CD8-positive, alpha-beta memory T cell (primary cell): ENCODE measurements around the gene PRDM16. TPM values are rescaled to one million over a fixed set of nuclear protein-coding genes. Genes with fewer than 3 reads are reported as not detected.

Experiments used
- CTCF ChIA-PET: fragments of 350-600 bp; sonication (Branson Sonifier 250); formaldehyde crosslinking; loops from one replicate; lab custom pipeline; 2021; ENCODE audit warnings: antibody characterized with exemption; lab: Charles Lee
- POLR2A ChIA-PET: fragments of 350-600 bp; sonication (Branson Sonifier 250); formaldehyde crosslinking; loops from one replicate; lab custom pipeline; 2021; ENCODE audit warnings: antibody characterized with exemption; lab: Charles Lee
- DNase-seq, 5 donors: peaks; one replicate each; pipeline versions ENCODE4 v3.0.0 to v3.0.0-alpha.2; 2020 to 2022; ENCODE audit warnings: mixed read lengths in 1 of 5
- H3K27ac ChIP-seq: one replicate; pipeline ENCODE4 v1.7.0; 2013; ENCODE audit warnings: low read depth, mild to moderate bottlenecking, low read length, moderate library complexity
- H3K27me3 ChIP-seq: 2 replicates; pipeline ENCODE4 v1.7.0; 2013; ENCODE audit warnings: low read length, mild to moderate bottlenecking; ENCODE audit not compliant: insufficient read depth, poor library complexity, severe bottlenecking
- H3K36me3 ChIP-seq: 2 replicates; pipeline ENCODE4 v1.7.0; 2013; ENCODE audit warnings: mild to moderate bottlenecking, low read length, moderate library complexity; ENCODE audit not compliant: insufficient read depth
- H3K4me1 ChIP-seq: 2 replicates; pipeline ENCODE4 v1.7.0; 2013; ENCODE audit warnings: mild to moderate bottlenecking, low read length, moderate library complexity; ENCODE audit not compliant: insufficient read depth
- H3K4me3 ChIP-seq: 2 replicates; pipeline ENCODE4 v1.7.0; 2013; ENCODE audit warnings: mild to moderate bottlenecking, low read length
- H3K9me3 ChIP-seq: 2 replicates; pipeline ENCODE4 v1.7.0; 2013; ENCODE audit warnings: mild to moderate bottlenecking, low read length
- H3K27ac Mint-ChIP-seq, 8 donors: one replicate each; pipeline ENCODE4 v1.8.0; 2020 to 2021; ENCODE audit warnings: mixed read lengths in 8 of 8, mild to moderate bottlenecking in 6 of 8, inconsistent platforms in 3 of 8, moderate library complexity in 3 of 8
- H3K27me3 Mint-ChIP-seq, 2 donors: one replicate each; pipeline ENCODE4 v1.8.0; 2020 to 2021; ENCODE audit warnings: mixed read lengths in 2 of 2, mild to moderate bottlenecking in 1 of 2, moderate library complexity in 1 of 2
- H3K36me3 Mint-ChIP-seq, 3 donors: one replicate each; pipeline ENCODE4 v1.8.0; 2020 to 2021; ENCODE audit warnings: mixed read lengths in 3 of 3, inconsistent platforms in 1 of 3, mild to moderate bottlenecking in 1 of 3
- H3K4me1 Mint-ChIP-seq, 3 donors: one replicate each; pipeline ENCODE4 v1.8.0; 2020 to 2021; ENCODE audit warnings: mixed read lengths in 3 of 3, inconsistent platforms in 1 of 3, mild to moderate bottlenecking in 1 of 3
- H3K4me3 Mint-ChIP-seq, 7 donors: one replicate each; pipeline ENCODE4 v1.8.0; 2020 to 2021; ENCODE audit warnings: mixed read lengths in 7 of 7, mild to moderate bottlenecking in 6 of 7, moderate library complexity in 4 of 7, inconsistent platforms in 2 of 7
- H3K9me3 Mint-ChIP-seq, 5 donors: one replicate each; pipeline ENCODE4 v1.8.0; 2020 to 2022; ENCODE audit warnings: mixed read lengths in 5 of 5, mild to moderate bottlenecking in 3 of 5, moderate library complexity in 2 of 5, inconsistent platforms in 1 of 5
- polyA plus RNA-seq: library from polyadenylated mRNA; unstranded; fragments of 300-500 nt; fragmentation: Illumina TruSeq; gene quantifications from one replicate; pipeline ENCODE4 v1.2.3, GENCODE V29; 2021
- total RNA-seq, 2 experiments: library from RNA; stranded (reverse); gene quantifications; one replicate each; pipeline ENCODE4 v1.2.3, GENCODE V29; 2021

Gene PRDM16
- total and polyA plus RNA-seq, 3 experiments from 2014 or later: not detected

DNA sequence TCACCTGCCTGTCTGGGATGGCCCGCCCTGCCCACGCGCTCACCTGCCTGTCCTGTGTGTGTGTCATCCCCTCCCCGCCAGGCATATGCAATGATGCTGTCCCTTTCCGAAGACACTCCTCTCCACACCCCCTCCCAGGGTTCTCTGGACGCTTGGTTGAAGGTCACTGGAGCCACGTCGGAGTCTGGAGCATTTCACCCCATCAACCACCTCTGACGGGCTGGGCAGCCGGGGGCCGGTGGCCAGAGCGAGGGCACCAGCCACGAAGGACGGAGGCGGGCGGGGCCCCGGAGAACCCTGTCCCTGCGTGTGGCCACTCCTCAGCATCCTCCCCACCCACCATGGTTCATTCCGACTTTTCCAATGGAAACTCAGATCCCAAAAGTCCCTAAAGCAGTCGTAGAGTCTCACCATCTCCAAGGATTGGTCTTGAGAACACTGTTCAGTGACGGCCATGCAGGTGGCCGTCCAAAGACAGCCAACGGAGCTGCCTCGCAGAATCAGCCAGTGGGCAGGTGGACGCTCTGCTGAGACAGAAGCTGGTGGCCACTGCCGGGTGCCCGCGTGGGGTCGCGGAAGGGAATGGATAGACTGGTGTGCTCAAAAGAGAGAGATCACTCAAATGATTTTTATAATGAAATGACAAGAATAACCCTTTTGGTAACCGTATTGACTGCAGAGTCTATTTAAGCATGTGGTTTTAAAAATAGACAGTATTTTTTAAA is 364.8 kb downstream of the PRDM16 start:
- H3K27me3 Mint-ChIP-seq: no peaks in the 10 kb centered on the region
- Histone ChIP-seq H3K9me3 (no peaks in the 10 kb centered on the region), H3K27me3 (no peaks in the 10 kb centered on the region), H3K4me3 (no peak overlapping the region), H3K4me1 (no peaks in the 10 kb centered on the region), H3K27ac (no peak overlapping the region), H3K36me3 (no peaks in the 10 kb centered on the region)
- H3K4me1 Mint-ChIP-seq: no peaks in the 10 kb centered on the region
- ChIA-PET CTCF (no interaction called here), POLR2A (no interaction called here)
- H3K9me3 Mint-ChIP-seq: no peaks in the 10 kb centered on the region
- DNase-seq: peak in 1 of 5 donors; percentile 39
- H3K36me3 Mint-ChIP-seq: no peaks in the 10 kb centered on the region
- no peak overlapping the region for H3K27ac Mint-ChIP-seq
- no peak overlapping the region for H3K4me3 Mint-ChIP-seq

DNA sequence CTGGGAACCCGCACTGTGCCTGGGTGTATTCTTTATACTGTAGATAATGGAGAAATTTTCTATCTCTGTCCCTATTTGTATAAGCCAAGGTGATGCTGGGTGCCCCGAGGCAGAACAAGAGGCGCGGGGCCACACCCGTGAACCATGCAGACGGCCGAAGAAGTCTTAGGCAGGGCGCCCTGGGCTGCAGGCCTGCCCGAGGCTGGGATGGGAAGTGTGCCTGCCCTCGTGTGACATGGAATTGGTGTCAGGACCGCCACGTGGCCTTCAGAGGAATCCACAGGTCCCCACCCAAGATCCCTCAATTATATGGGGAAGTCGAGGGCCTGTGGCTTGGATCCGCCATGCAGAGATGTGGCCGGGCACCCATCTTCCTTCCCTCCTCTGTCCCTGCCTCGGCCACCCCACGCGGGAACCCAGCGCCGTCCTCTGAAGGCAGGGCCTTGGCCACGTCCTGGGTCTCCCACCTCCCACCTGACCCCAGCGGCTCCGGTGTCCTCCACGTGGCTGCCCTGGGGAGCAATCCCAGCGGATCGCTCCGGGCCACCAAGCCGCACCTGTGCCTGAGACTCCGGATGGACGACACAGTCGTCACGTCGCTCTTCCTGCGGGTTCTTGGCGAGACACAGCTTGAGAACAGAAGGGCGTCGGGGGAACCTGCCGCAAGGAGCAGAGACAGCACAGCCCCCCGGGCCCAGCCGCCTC is 365.6 kb downstream of the PRDM16 start:
- DNase-seq: peak in 1 of 5 donors; percentile 42
- ChIA-PET POLR2A (no interaction called here), CTCF (no interaction called here)
- Histone ChIP-seq H3K9me3 (no peaks in the 10 kb centered on the region), H3K27ac (no peak overlapping the region), H3K36me3 (no peaks in the 10 kb centered on the region), H3K4me1 (no peaks in the 10 kb centered on the region), H3K4me3 (no peak overlapping the region), H3K27me3 (no peaks in the 10 kb centered on the region)
- Mint-ChIP-seq H3K27ac (no peak overlapping the region), H3K27me3 (no peaks in the 10 kb centered on the region), H3K4me1 (no peaks in the 10 kb centered on the region), H3K4me3 (no peak overlapping the region), H3K36me3 (no peaks in the 10 kb centered on the region), H3K9me3 (no peaks in the 10 kb centered on the region)

DNA sequence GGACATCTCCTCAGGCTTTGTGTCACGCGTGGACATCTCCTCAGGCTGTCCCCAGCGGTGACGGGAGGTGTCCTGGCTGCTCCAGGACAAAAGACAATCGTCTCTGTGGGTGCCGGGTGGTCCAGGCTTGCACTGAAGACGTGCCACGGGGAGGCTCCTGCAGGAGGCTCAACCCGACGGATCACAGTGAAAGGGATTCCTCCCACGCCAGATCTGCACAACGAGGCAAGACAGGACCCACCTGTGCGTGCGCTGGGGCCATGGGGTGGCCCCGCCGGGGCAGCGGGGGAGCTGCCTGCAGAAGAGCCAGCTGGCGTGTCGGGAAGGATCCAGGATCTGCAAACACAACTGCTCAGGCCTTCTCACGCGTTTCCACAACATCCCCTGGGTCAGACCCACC is 366.7 kb downstream of the PRDM16 start:
- no peak overlapping the region for H3K4me3 ChIP-seq
- H3K27me3 Mint-ChIP-seq: peaks cover 0 to 2% of the 10 kb centered on the region in 2 donors
- H3K4me3 Mint-ChIP-seq: no peak overlapping the region
- no peak overlapping the region for H3K27ac ChIP-seq
- H3K27ac Mint-ChIP-seq: no peak overlapping the region
- peak in 1 of 5 donors; percentile 30 for DNase-seq
- ChIA-PET POLR2A (no interaction called here), CTCF (no interaction called here)
- no peaks in the 10 kb centered on the region for H3K27me3 ChIP-seq
- H3K36me3 Mint-ChIP-seq: no peaks in the 10 kb centered on the region
- no peaks in the 10 kb centered on the region for H3K36me3 ChIP-seq
- H3K4me1 ChIP-seq: no peaks in the 10 kb centered on the region
- no peaks in the 10 kb centered on the region for H3K4me1 Mint-ChIP-seq
- H3K9me3 ChIP-seq: no peaks in the 10 kb centered on the region
- H3K9me3 Mint-ChIP-seq: no peaks in the 10 kb centered on the region

DNA sequence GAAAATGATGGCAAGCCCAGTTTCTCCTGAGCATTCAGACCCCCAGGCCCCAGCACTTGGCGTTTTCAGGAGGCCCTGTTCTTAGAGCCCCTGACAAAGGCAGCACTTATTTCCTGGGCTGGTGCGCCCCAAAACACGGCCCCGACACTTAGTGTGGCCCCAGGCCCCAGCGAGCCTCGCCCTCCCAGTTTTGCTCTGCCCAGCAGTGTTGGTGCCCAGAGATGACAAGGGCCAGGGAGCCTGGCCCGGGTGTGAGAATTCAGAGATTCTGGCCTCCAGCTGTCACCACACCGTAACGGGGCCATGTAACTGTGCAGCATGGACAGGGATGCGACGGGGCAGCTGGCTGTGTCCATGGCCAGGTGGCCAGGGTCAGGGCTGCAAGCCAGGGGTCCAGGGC is 367.4 kb downstream of the PRDM16 start:
- H3K27me3 Mint-ChIP-seq: peaks cover 2 to 4% of the 10 kb centered on the region in 2 donors
- no peaks in the 10 kb centered on the region for H3K9me3 Mint-ChIP-seq
- Histone ChIP-seq H3K4me1 (no peaks in the 10 kb centered on the region), H3K27me3 (no peaks in the 10 kb centered on the region), H3K36me3 (no peaks in the 10 kb centered on the region), H3K9me3 (no peaks in the 10 kb centered on the region), H3K27ac (no peak overlapping the region), H3K4me3 (no peak overlapping the region)
- H3K4me1 Mint-ChIP-seq: no peaks in the 10 kb centered on the region
- POLR2A ChIA-PET: no interaction called here
- no peak overlapping the region for H3K4me3 Mint-ChIP-seq
- CTCF ChIA-PET: no interaction called here
- no peak overlapping the region for H3K27ac Mint-ChIP-seq
- DNase-seq: peak in 1 of 5 donors; percentile 34
- no peaks in the 10 kb centered on the region for H3K36me3 Mint-ChIP-seq

DNA sequence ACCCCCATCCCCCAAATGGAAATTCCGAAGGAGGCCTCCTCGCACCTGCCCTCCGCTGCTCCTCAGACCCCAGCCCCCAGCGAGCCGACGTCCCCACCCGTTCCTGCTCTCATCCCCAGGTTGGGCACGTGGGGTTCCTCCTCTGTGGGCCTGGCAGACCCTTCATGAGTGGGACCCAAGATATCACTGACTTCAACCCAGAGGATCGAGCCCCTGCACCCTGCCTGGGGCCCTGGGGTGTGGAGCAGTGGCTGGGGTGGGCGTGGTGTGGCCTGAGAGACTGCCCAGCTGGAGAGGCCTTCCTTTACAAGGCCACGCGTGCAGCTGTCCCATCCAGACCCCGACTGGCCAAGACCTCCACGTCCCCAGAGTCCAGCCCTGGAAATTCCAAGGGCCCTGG is 367.9 kb downstream of the PRDM16 start:
- Histone ChIP-seq H3K36me3 (no peaks in the 10 kb centered on the region), H3K4me1 (no peaks in the 10 kb centered on the region), H3K4me3 (no peak overlapping the region), H3K27me3 (no peaks in the 10 kb centered on the region), H3K9me3 (no peaks in the 10 kb centered on the region), H3K27ac (no peak overlapping the region)
- DNase-seq: peak in 1 of 5 donors; percentile 32
- H3K36me3 Mint-ChIP-seq: no peaks in the 10 kb centered on the region
- no peak overlapping the region for H3K27ac Mint-ChIP-seq
- no peak overlapping the region for H3K4me3 Mint-ChIP-seq
- peaks cover 2 to 7% of the 10 kb centered on the region in 2 donors for H3K27me3 Mint-ChIP-seq
- H3K9me3 Mint-ChIP-seq: no peaks in the 10 kb centered on the region
- POLR2A ChIA-PET: no interaction called here
- CTCF ChIA-PET: no interaction called here
- H3K4me1 Mint-ChIP-seq: no peaks in the 10 kb centered on the region

DNA sequence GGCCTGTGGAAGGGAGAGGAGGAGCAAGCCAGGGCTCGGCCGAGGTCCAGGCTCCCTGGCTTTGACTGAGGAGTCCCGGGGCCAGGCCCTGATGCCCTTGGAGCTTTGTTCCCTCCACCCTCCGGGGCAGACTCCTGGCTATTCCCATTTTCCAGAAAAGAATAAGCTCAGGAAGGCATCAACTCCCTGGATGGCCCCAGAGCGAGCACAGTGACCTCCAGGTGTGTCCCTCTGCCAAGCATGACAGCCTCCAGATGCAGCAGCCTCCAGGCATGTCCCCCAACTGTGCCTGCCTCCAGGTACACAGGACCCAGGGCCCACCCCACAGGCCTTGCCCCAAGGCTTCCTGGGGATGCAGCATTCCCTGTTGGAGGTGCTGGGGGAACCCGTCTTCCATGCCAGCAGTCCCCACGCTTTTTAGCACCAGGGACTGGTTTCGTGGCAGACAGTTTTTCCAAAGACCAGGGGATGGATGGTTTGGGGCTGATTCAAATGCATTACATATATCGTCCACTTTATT is 369.7 kb downstream of the PRDM16 start:
- no peaks in the 10 kb centered on the region for H3K4me1 ChIP-seq
- H3K36me3 ChIP-seq: no peaks in the 10 kb centered on the region
- H3K27me3 Mint-ChIP-seq: peaks cover 4 to 13% of the 10 kb centered on the region in 2 donors
- DNase-seq: peak in 1 of 5 donors; percentile 43
- no peak overlapping the region for H3K27ac ChIP-seq
- no peaks in the 10 kb centered on the region for H3K9me3 ChIP-seq
- H3K27ac Mint-ChIP-seq: peak overlapping the region in 1 of 8 donors; percentile 6
- H3K9me3 Mint-ChIP-seq: no peaks in the 10 kb centered on the region
- no peaks in the 10 kb centered on the region for H3K36me3 Mint-ChIP-seq
- H3K4me1 Mint-ChIP-seq: no peaks in the 10 kb centered on the region
- no peaks in the 10 kb centered on the region for H3K27me3 ChIP-seq
- no peak overlapping the region for H3K4me3 ChIP-seq
- ChIA-PET CTCF (no interaction called here), POLR2A (no interaction called here)
- no peak overlapping the region for H3K4me3 Mint-ChIP-seq

DNA sequence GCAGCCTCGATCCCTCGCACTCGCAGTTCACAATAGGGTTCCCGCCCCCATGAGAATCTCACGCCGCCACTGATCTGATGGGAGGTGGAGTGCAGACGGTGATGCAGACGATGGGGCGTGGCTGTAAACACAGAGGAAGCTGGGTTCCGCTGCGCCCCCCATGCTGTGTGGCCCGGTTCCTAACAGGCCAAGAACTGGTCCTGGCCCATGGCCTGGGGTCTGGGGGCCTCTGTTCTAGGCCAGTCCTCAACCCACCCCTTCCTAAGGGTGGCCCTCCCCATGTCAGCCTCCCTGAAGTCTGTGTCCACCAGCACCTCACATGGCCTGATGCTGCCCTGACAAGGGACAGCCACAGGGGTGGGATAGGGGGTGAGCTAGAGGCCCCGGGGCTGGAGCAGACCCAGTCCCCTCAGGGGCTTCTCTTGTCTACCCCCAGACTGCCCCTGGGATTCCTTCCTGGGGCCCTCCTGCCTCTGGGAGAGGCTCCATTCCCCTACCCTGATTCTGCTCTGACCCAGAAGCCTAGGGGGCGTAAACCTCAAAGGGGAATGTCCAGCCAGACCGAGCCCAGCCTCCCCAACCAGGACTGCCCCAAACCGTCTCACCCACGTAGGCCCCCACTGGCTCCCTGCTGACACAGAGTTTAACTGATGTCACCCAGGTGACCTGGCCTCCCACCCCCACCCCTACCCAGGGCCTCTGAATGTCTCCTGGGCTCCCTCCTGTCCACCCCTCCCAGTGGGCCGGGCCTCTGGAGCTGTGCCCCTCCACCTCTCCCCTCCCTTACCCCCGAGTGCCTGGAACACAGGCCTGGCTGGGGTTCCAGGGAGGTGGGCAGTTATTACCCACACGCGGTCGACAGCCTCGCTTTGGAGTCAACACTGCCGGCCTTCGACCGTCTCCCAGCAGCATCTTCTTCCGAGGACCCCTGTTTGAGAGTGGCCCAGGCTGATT is 370.6 kb downstream of the PRDM16 start:
- Mint-ChIP-seq H3K27me3 (peaks cover 7 to 13% of the 10 kb centered on the region in 2 donors), H3K36me3 (no peaks in the 10 kb centered on the region), H3K9me3 (no peaks in the 10 kb centered on the region), H3K4me1 (no peaks in the 10 kb centered on the region), H3K4me3 (no peak overlapping the region), H3K27ac (no peak overlapping the region)
- CTCF ChIA-PET: no interaction called here
- H3K27ac ChIP-seq: no peak overlapping the region
- no peaks in the 10 kb centered on the region for H3K36me3 ChIP-seq
- POLR2A ChIA-PET: no interaction called here
- H3K4me1 ChIP-seq: no peaks in the 10 kb centered on the region
- no peaks in the 10 kb centered on the region for H3K9me3 ChIP-seq
- H3K27me3 ChIP-seq: no peaks in the 10 kb centered on the region
- H3K4me3 ChIP-seq: no peak overlapping the region
- peak in 1 of 5 donors; percentile 41 for DNase-seq
